CD4-positive, alpha-beta T cell treated with Interleukin-6 at 100 ng/mL for 8 hours (primary cell): ENCODE data around the gene KCNAB1.
"Not testable (repeated sequence)": the region's sequence is repeated elsewhere in the genome, so short reads cannot be mapped to it uniquely, and the experiment has no call there.

Experiments used
- DNase-seq: peaks from one replicate; pipeline ENCODE4 v3.0.0-alpha.2; 2020; ENCODE audit warnings: mixed read lengths, low spot score

Gene KCNAB1

GRCh38 chr3:156137397-156137796, 17.0 kb downstream of the KCNAB1 start:
- not testable (repeated sequence) for DNase-seq

GRCh38 chr3:156140001-156140595, 19.7 kb downstream of the KCNAB1 start:
- DNase-seq: no peak

- no peak for DNase-seq
Measured at GRCh38 chr3:156142702-156143101, 22.3 kb downstream of the KCNAB1 start.

GRCh38 chr3:156143136-156143535, 22.8 kb downstream of the KCNAB1 start:
- DNase-seq: no peak

GRCh38 chr3:156144060-156144459, 23.7 kb downstream of the KCNAB1 start:
- no peak for DNase-seq

GRCh38 chr3:156145866-156146265, 25.5 kb downstream of the KCNAB1 start:
- DNase-seq: no peak

- DNase-seq: no peak
Measured at GRCh38 chr3:156148345-156148945, 28.1 kb downstream of the KCNAB1 start.

- DNase-seq: no peak
Measured at GRCh38 chr3:156148946-156149381, 28.6 kb downstream of the KCNAB1 start.

- no peak for DNase-seq
Measured at GRCh38 chr3:156149876-156150275, 29.5 kb downstream of the KCNAB1 start.

- peak; percentile 36 for DNase-seq
Measured at GRCh38 chr3:156150434-156151066, 30.2 kb downstream of the KCNAB1 start.

- peak; percentile 41 for DNase-seq
Measured at GRCh38 chr3:156151824-156152428, 31.5 kb downstream of the KCNAB1 start.

GRCh38 chr3:156158656-156159295, 38.4 kb downstream of the KCNAB1 start:
- DNase-seq: no peak

GRCh38 chr3:156160647-156161046, 40.3 kb downstream of the KCNAB1 start:
- peak; percentile 7 for DNase-seq

- DNase-seq: no peak
Measured at GRCh38 chr3:156161172-156161571, 40.8 kb downstream of the KCNAB1 start.

GRCh38 chr3:156163848-156164247, 43.5 kb downstream of the KCNAB1 start:
- no peak for DNase-seq

- DNase-seq: no peak
Measured at GRCh38 chr3:156166808-156167207, 46.4 kb downstream of the KCNAB1 start.

GRCh38 chr3:156170571-156170970, 50.2 kb downstream of the KCNAB1 start:
- no peak for DNase-seq

GRCh38 chr3:156171281-156172267, 51.2 kb downstream of the KCNAB1 start:
- DNase-seq: no peak

- no peak for DNase-seq
Measured at GRCh38 chr3:156172536-156172935, 52.2 kb downstream of the KCNAB1 start.

- DNase-seq: no peak
Measured at GRCh38 chr3:156174229-156174847, 54.0 kb downstream of the KCNAB1 start.

GRCh38 chr3:156175570-156175969, 55.2 kb downstream of the KCNAB1 start:
- no peak for DNase-seq
